IPS-11a (cell line): ENCODE results near the gene ASCL5.

Source experiments
- H3K4me3 ChIP-seq: one replicate; pipeline ENCODE4 v1.5.1; 2013; ENCODE audit warnings: low read depth, low read length, control low read depth

The ASCL5 gene

GRCh38 chr1:201111156-201111555 lies 15.8 kb downstream of the ASCL5 start:
- no peak overlapping the region for H3K4me3 ChIP-seq

- H3K4me3 ChIP-seq, result no peak overlapping the region
Measured at GRCh38 chr1:201110616-201111015, 16.4 kb downstream of the ASCL5 start.

- no peak overlapping the region for H3K4me3 ChIP-seq
Measured at GRCh38 chr1:201110138-201110537, 16.8 kb downstream of the ASCL5 start.

- H3K4me3 ChIP-seq, result no peak overlapping the region
Measured at GRCh38 chr1:201109651-201110050, 17.3 kb downstream of the ASCL5 start.

GRCh38 chr1:201108614-201109013 lies 18.4 kb downstream of the ASCL5 start:
- H3K4me3 ChIP-seq, result no peak overlapping the region

- no peak overlapping the region for H3K4me3 ChIP-seq
Measured at GRCh38 chr1:201105688-201106087, 21.3 kb downstream of the ASCL5 start.

- H3K4me3 ChIP-seq, result no peak overlapping the region
Measured at GRCh38 chr1:201104141-201104540, 22.8 kb downstream of the ASCL5 start.

GRCh38 chr1:201103666-201104065 lies 23.3 kb downstream of the ASCL5 start:
- H3K4me3 ChIP-seq, result no peak overlapping the region

- no peak overlapping the region for H3K4me3 ChIP-seq
Measured at GRCh38 chr1:201100169-201100930, 26.6 kb downstream of the ASCL5 start.

GRCh38 chr1:201098992-201099677 lies 27.8 kb downstream of the ASCL5 start:
- H3K4me3 ChIP-seq, result no peak overlapping the region

GRCh38 chr1:201096977-201097856 lies 29.8 kb downstream of the ASCL5 start:
- H3K4me3 ChIP-seq, result no peak overlapping the region

GRCh38 chr1:201096041-201096461 lies 30.9 kb downstream of the ASCL5 start:
- no peak overlapping the region for H3K4me3 ChIP-seq

- no peak overlapping the region for H3K4me3 ChIP-seq
Measured at GRCh38 chr1:201095581-201095980, 31.4 kb downstream of the ASCL5 start.

- no peak overlapping the region for H3K4me3 ChIP-seq
Measured at GRCh38 chr1:201094832-201095231, 32.2 kb downstream of the ASCL5 start.

- H3K4me3 ChIP-seq, result no peak overlapping the region
Measured at GRCh38 chr1:201093962-201094361, 33.0 kb downstream of the ASCL5 start.

GRCh38 chr1:201093561-201093960 lies 33.4 kb downstream of the ASCL5 start:
- H3K4me3 ChIP-seq, result no peak overlapping the region

GRCh38 chr1:201092738-201093137 lies 34.2 kb downstream of the ASCL5 start:
- no peak overlapping the region for H3K4me3 ChIP-seq

- H3K4me3 ChIP-seq, result no peak overlapping the region
Measured at GRCh38 chr1:201091256-201091655, 35.7 kb downstream of the ASCL5 start.

- H3K4me3 ChIP-seq, result no peak overlapping the region
Measured at GRCh38 chr1:201090541-201090940, 36.4 kb downstream of the ASCL5 start.

GRCh38 chr1:201089596-201089995 lies 37.4 kb downstream of the ASCL5 start:
- no peak overlapping the region for H3K4me3 ChIP-seq

- no peak overlapping the region for H3K4me3 ChIP-seq
Measured at GRCh38 chr1:201088901-201089525, 38.0 kb downstream of the ASCL5 start.
